HepG2 (cell line): ENCODE results near the gene TCF3. TPM values are rescaled to one million over a fixed set of nuclear protein-coding genes. Genes with fewer than 3 reads are reported as not detected.
"Not testable (repeated sequence)": the region's sequence is repeated elsewhere in the genome, so short reads cannot be mapped to it uniquely, and the experiment has no call there.

Experiments
- ATAC-seq: fragments of 200-7000 bp; cut with Tn5 transposase; 3 replicates; pipeline ENCODE4 v1.9.1; 2020; ENCODE audit warnings: mild to moderate bottlenecking, moderate library complexity
- BruUV-seq: library from RNA; stranded (reverse); fragments of 400-500 nt; replicated peaks from 2 replicates; lab custom pipeline; 2021; lab: Mats Ljungman, UMichigan
- CTCF ChIA-PET: fragments of 300-600 bp; formaldehyde crosslinking; extraction: SDS; loops from one replicate; lab custom pipeline; 2021; ENCODE audit warnings: low total read pairs, inconsistent platforms, low intra/inter-chr PET ratio; lab: Yijun Ruan, JAX
- POLR2A ChIA-PET: fragments of 350-600 bp; sonication (Branson Sonifier 250); formaldehyde crosslinking; loops from one replicate; lab custom pipeline; 2020; ENCODE audit warnings: antibody characterized with exemption, inconsistent platforms; lab: Yijun Ruan, JAX
- DNase-seq: peaks from one replicate; pipeline ENCODE4 v3.0.0-alpha.2; 2015; ENCODE audit warnings: low spot score
- FAIRE-seq: peaks from 3 replicates; lab custom pipeline; 2011; peaks lifted over from hg19 to GRCh38; lab: Jason Lieb, UNC
- H2AFZ ChIP-seq: one replicate; pipeline ENCODE4 v1.6.1; 2011; ENCODE audit warnings: low read length, inconsistent platforms
- H3K27ac ChIP-seq: fragments of 300-600 bp; 3 replicates; pipeline ENCODE4 v1.8.0; 2011; ENCODE audit warnings: mixed run types, mild to moderate bottlenecking, mixed read lengths, low read length, inconsistent platforms; ENCODE audit not compliant: insufficient read depth; ENCODE audit errors: extremely low read length
- H3K27me3 ChIP-seq, 2 experiments: fragments of 200-600 bp in 1 of 2; 2 replicates in 1 of 2; 3 replicates in 1 of 2; pipeline versions ENCODE4 v1.6.0 to v1.8.0; 2011; ENCODE audit warnings: low read length in 2 of 2, mild to moderate bottlenecking in 2 of 2, moderate library complexity in 2 of 2, inconsistent platforms in 1 of 2; ENCODE audit not compliant: insufficient read depth in 2 of 2, control insufficient read depth in 1 of 2
- H3K36me3 ChIP-seq, 2 experiments: fragments of 200-600 bp in 1 of 2; replicated peaks in 1 of 2; 2 replicates in 1 of 2; 3 replicates in 1 of 2; pipeline versions ENCODE4 v1.5.1 to v1.8.0; 2011; ENCODE audit warnings: low read length in 2 of 2, inconsistent platforms in 1 of 2; ENCODE audit not compliant: insufficient read depth in 2 of 2, control insufficient read depth in 1 of 2
- H3K4me1 ChIP-seq: 2 replicates; pipeline ENCODE4 v1.5.1; 2012; ENCODE audit warnings: low read length, inconsistent platforms; ENCODE audit not compliant: insufficient read depth
- H3K4me2 ChIP-seq: 2 replicates; pipeline ENCODE4 v1.6.0; 2011; ENCODE audit warnings: low read depth, low read length, inconsistent platforms
- H3K4me3 ChIP-seq, 3 experiments: fragments of 200-600 bp in 1 of 3; sonication (generic), shearing (Covaris generic) in 1 of 3; replicated peaks in 1 of 3; 2 replicates each; pipeline ENCODE4 v1.5.1; 2011 to 2016; ENCODE audit warnings: low read length in 3 of 3, inconsistent platforms in 2 of 3, low read depth in 2 of 3, mild to moderate bottlenecking in 2 of 3, control low read depth in 1 of 3, mixed read lengths in 1 of 3; ENCODE audit not compliant: insufficient read depth in 1 of 3
- H3K79me2 ChIP-seq: one replicate; pipeline ENCODE4 v1.6.1; 2011; ENCODE audit warnings: low read length, inconsistent platforms; ENCODE audit not compliant: insufficient read depth
- H3K9ac ChIP-seq: 2 replicates; pipeline ENCODE4 v1.6.0; 2011; ENCODE audit warnings: mild to moderate bottlenecking, low read depth, low read length, inconsistent platforms; ENCODE audit not compliant: insufficient read depth
- H3K9me3 ChIP-seq: 2 replicates; pipeline ENCODE4 v1.5.1; 2012; ENCODE audit warnings: mild to moderate bottlenecking, low read length
- H4K20me1 ChIP-seq: 2 replicates; pipeline ENCODE4 v1.6.0; 2011; ENCODE audit warnings: inconsistent platforms, mild to moderate bottlenecking, low read length, moderate library complexity; ENCODE audit not compliant: insufficient read depth
- ATAD3A ChIP-seq: sonication (generic); formaldehyde crosslinking; IDR thresholded peaks from 2 replicates; pipeline ENCODE4 v1.4.0; 2020; ENCODE audit warnings: missing genetic modification reagents
- BCL3 ChIP-seq: sonication (generic); formaldehyde crosslinking; IDR thresholded peaks from 2 replicates; pipeline ENCODE4 v1.5.1; 2020; ENCODE audit warnings: mild to moderate bottlenecking, missing genetic modification reagents, moderate library complexity
- IRX3 ChIP-seq: sonication (generic); formaldehyde crosslinking; IDR thresholded peaks from 2 replicates; pipeline ENCODE4 v1.8.1; 2023; ENCODE audit warnings: mild to moderate bottlenecking, low read depth, missing genetic modification reagents, borderline replicate concordance
- PAX8 ChIP-seq: sonication (generic); formaldehyde crosslinking; IDR thresholded peaks from 2 replicates; pipeline ENCODE4 v1.8.0; 2022; ENCODE audit warnings: mild to moderate bottlenecking, missing genetic modification reagents, borderline replicate concordance
- PRDM4 ChIP-seq: sonication (generic); formaldehyde crosslinking; IDR thresholded peaks from 2 replicates; pipeline ENCODE4 v1.9.0; 2021; ENCODE audit warnings: missing genetic modification reagents, borderline replicate concordance
- ZBTB3 ChIP-seq: sonication (generic); formaldehyde crosslinking; IDR thresholded peaks from 2 replicates; pipeline ENCODE4 v1.4.0; 2020; ENCODE audit warnings: low read depth, mild to moderate bottlenecking, moderate library complexity, missing genetic modification reagents, borderline replicate concordance
- ZBTB7A ChIP-seq: sonication (generic); formaldehyde crosslinking; IDR thresholded peaks from 2 replicates; pipeline ENCODE4 v1.8.0; 2022; ENCODE audit warnings: mild to moderate bottlenecking, missing genetic modification reagents
- ZC3H4 ChIP-seq: sonication (generic); formaldehyde crosslinking; IDR thresholded peaks from 2 replicates; pipeline ENCODE4 v1.4.0; 2020; ENCODE audit warnings: missing genetic modification reagents, borderline replicate concordance
- ZMYM4 ChIP-seq: sonication (generic); formaldehyde crosslinking; IDR thresholded peaks from 2 replicates; pipeline ENCODE4 v1.8.1; 2023; ENCODE audit warnings: mild to moderate bottlenecking, missing genetic modification reagents
- ZNF121 ChIP-seq: sonication (generic); formaldehyde crosslinking; IDR thresholded peaks from 2 replicates; pipeline ENCODE4 v1.5.0; 2020; ENCODE audit warnings: mild to moderate bottlenecking, missing genetic modification reagents
- ZNF264 ChIP-seq: sonication (generic); formaldehyde crosslinking; IDR thresholded peaks from 2 replicates; pipeline ENCODE4 v1.4.0; 2020; ENCODE audit warnings: missing genetic modification reagents
- ZNF570 ChIP-seq: sonication (generic); formaldehyde crosslinking; IDR thresholded peaks from 2 replicates; pipeline ENCODE4 v1.4.0; 2020; ENCODE audit warnings: mild to moderate bottlenecking, missing genetic modification reagents, borderline replicate concordance
- ZNF75D ChIP-seq: sonication (generic); formaldehyde crosslinking; IDR thresholded peaks from 2 replicates; pipeline ENCODE4 v1.8.1; 2023; ENCODE audit warnings: missing genetic modification reagents, mild to moderate bottlenecking, borderline replicate concordance
- WGBS: methylation state at CpG from one replicate; pipeline ENCODE4 v1.1.6; 2017; ENCODE audit warnings: low lambda C conversion rate; 5-methylcytosine and 5-hydroxymethylcytosine counted together
- in situ Hi-C: cut with HindIII; loops from 2 replicates; pipeline ENCODE4 v1.10.0; 2017; ENCODE audit warnings: low pct_unique_long_range_greater_than_20kb; ENCODE audit not compliant: extremely low pct_ligation_motif_present
- intact Hi-C: fragments of 100-400 bp; cut with micrococcal nuclease; formaldehyde crosslinking; loops from one replicate; pipeline ENCODE4 v1.10.0; 2022; ENCODE audit not compliant: unreplicated experiment
- polyA plus RNA-seq, 8 experiments: library from polyadenylated mRNA; depleted of rRNA in 3 of 8; stranded (reverse) in 7 of 8; unstranded in 1 of 8; fragments of >200 nt; fragmentation: Illumina TruSeq in 4 of 8; extraction: Trizol in 4 of 8; gene quantifications; 2 replicates each; pipeline versions ENCODE4 v1.2.1 to v1.2.3, GENCODE V29; 2011 to 2016; ENCODE audit warnings: low read depth in 4 of 8, missing spikeins in 1 of 8, mixed read lengths in 1 of 8; ENCODE audit not compliant: insufficient read depth in 1 of 8
- total RNA-seq, 5 experiments: library from RNA; depleted of rRNA; stranded (reverse); fragments of >200 nt; fragmentation: Illumina TruSeq; extraction: Trizol; gene quantifications; 2 replicates each; pipeline ENCODE4 v1.2.3, GENCODE V29; 2016; ENCODE audit warnings: low read depth in 1 of 5
- TF ChIP-seq, protein P1 (sequence below): sonication (generic); formaldehyde crosslinking; IDR thresholded peaks from 2 replicates; pipeline ENCODE4 v1.4.0; 2020; ENCODE audit warnings: mild to moderate bottlenecking, missing genetic modification reagents

The TCF3 gene
- total and polyA plus RNA-seq, 2 of the 13 experiments (the other 11 are each of a cell fraction or from before 2014, with no cell fraction given): 51.4 to 53.2 TPM

DNA sequence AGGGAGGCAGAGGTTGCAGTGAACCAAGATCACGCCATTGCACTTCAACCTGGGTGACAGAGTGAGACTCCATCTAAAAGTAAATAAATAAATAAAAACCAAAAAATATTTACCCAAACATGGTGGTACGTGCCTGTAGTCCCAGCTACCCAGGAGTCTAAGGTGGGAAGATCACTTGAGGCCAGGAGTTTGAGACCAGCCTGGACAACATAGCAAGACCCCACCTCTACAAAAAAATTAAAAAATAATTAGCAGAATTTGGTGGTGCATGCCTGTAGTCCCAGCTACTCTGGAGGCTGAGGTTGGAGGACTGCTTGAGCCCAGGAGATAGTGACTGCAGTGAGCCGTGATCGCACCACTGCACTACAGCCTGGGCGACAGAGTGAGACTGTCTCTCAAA lies 33.4 kb upstream of the TCF3 start:
- H3K4me1 ChIP-seq, H3K4me3 ChIP-seq, H3K79me2 ChIP-seq, H3K36me3 ChIP-seq, ATAC-seq, intact Hi-C loops, CTCF ChIA-PET, BruUV-seq, POLR2A ChIA-PET, H3K9ac ChIP-seq: not testable (repeated sequence)
- peak; percentile 17; the same call in 1 of the 2 replicates for TF ChIP-seq ZNF121 (CRISPR knock-in tag)
- TF ChIP-seq, all 625 proteins: peak for 1; not testable (repeated sequence) for 624
- in situ Hi-C loops, H2AFZ ChIP-seq, DNase-seq, FAIRE-seq, H4K20me1 ChIP-seq, H3K4me2 ChIP-seq, H3K9me3 ChIP-seq, H3K27ac ChIP-seq: not testable (repeated sequence)
- 50% methylated on average over 5 of the region's 5 CpGs for WGBS
- H3K27me3 ChIP-seq: peaks cover 21 to 64% of the 10 kb centered on the region in 2 experiments

GRCh38 chr19:1685046-1685445 lies 32.6 kb upstream of the TCF3 start:
- Histone ChIP-seq H3K9ac (no peak overlapping the region), H3K79me2 (no peaks in the 10 kb centered on the region), H3K4me3 (no peak overlapping the region), H3K9me3 (no peaks in the 10 kb centered on the region), H2AFZ (no peak overlapping the region), H4K20me1 (no peaks in the 10 kb centered on the region), H3K27ac (no peak overlapping the region), H3K4me1 (peaks cover 5% of the 10 kb centered on the region; the same call in 1 of the 2 replicates), H3K4me2 (no peak overlapping the region), H3K36me3 (no peaks in the 10 kb centered on the region), H3K27me3 (peaks cover 18 to 57% of the 10 kb centered on the region in 2 experiments)
- WGBS: 9% methylated on average over 4 of the region's 19 CpGs
- ATAC-seq (no peak), FAIRE-seq (no peak), DNase-seq (no peak)
- ChIA-PET POLR2A (no interaction called here), CTCF (no interaction called here)
- intact Hi-C loops (no loop called here), in situ Hi-C loops (no loop called here)
- BruUV-seq: no TSS peak
- no peak for TF ChIP-seq PAX8 (CRISPR knock-in tag)
- no peak for TF ChIP-seq BCL3
- no peak for TF ChIP-seq IRX3
- no peak for TF ChIP-seq ZMYM4 (CRISPR knock-in tag)
- no peak for TF ChIP-seq ZC3H4 (CRISPR knock-in tag)
- no peak for TF ChIP-seq ZBTB3 (CRISPR knock-in tag)
- TF ChIP-seq ZNF75D (CRISPR knock-in tag): no peak
- no peak for TF ChIP-seq PRDM4
- TF ChIP-seq ZBTB7A (CRISPR knock-in tag): no peak
- TF ChIP-seq ATAD3A: no peak
- TF ChIP-seq, protein P1, sequence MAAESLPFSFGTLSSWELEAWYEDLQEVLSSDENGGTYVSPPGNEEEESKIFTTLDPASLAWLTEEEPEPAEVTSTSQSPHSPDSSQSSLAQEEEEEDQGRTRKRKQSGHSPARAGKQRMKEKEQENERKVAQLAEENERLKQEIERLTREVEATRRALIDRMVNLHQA: no peak
- TF ChIP-seq ZNF570 (CRISPR knock-in tag): no peak
- TF ChIP-seq ZNF264 (CRISPR knock-in tag): no peak
